H4 (cell line): Measurements from ENCODE around the gene MKRN2. TPM values are rescaled to one million over a fixed set of nuclear protein-coding genes. Genes with fewer than 3 reads are reported as not detected.
A peak's percentile ranks its signal among the peaks of the same experiment; 100 is the strongest.
"Not testable (repeated sequence)": the region's sequence is repeated elsewhere in the genome, so short reads cannot be mapped to it uniquely, and the experiment has no call there.

Source experiments
- DNase-seq: peaks from one replicate; pipeline ENCODE4 v3.0.0-alpha.2; 2015; ENCODE audit warnings: low spot score
- total RNA-seq: library from RNA; depleted of rRNA; stranded (reverse); fragments of >200 nt; shearing (Covaris generic); gene quantifications from 2 replicates; pipeline ENCODE4 v1.2.3, GENCODE V29; 2014; rRNA removed

MKRN2 gene
- total RNA-seq = 29.9 and 35.0 TPM in 2 replicates

- DNase-seq = peak; percentile 76
Measured at GRCh38 chr3:12556690-12557472, at the start of gene MKRN2. Gene MKRN2, plus strand, starts transcription at chr3:12557087. Its CDS starts 64 bp downstream, at chr3:12557151.

- DNase-seq = no peak
Measured at GRCh38 chr3:12507591-12508281, 49.2 kb upstream of the MKRN2 start.

GRCh38 chr3:12508291-12508700, 48.6 kb upstream of the MKRN2 start:
- DNase-seq = peak; percentile 16

GRCh38 chr3:12509466-12509865, 47.4 kb upstream of the MKRN2 start:
- no peak for DNase-seq

- DNase-seq = no peak
Measured at GRCh38 chr3:12512534-12513118, 44.3 kb upstream of the MKRN2 start.

GRCh38 chr3:12513694-12514446, 43.0 kb upstream of the MKRN2 start:
- no peak for DNase-seq

GRCh38 chr3:12515631-12516030, 41.3 kb upstream of the MKRN2 start:
- no peak for DNase-seq

- DNase-seq = no peak
Measured at GRCh38 chr3:12516873-12517272, 40.0 kb upstream of the MKRN2 start.

GRCh38 chr3:12518261-12519028, 38.4 kb upstream of the MKRN2 start:
- no peak for DNase-seq

GRCh38 chr3:12521010-12521409, 35.9 kb upstream of the MKRN2 start:
- DNase-seq = no peak

GRCh38 chr3:12522721-12523120, 34.2 kb upstream of the MKRN2 start:
- DNase-seq = no peak

GRCh38 chr3:12527757-12528143, 29.1 kb upstream of the MKRN2 start:
- no peak for DNase-seq

GRCh38 chr3:12532182-12532581, 24.7 kb upstream of the MKRN2 start:
- DNase-seq = no peak

GRCh38 chr3:12536423-12536822, 20.5 kb upstream of the MKRN2 start:
- no peak for DNase-seq

- DNase-seq = no peak
Measured at GRCh38 chr3:12541625-12542024, 15.3 kb upstream of the MKRN2 start.

- DNase-seq = not testable (repeated sequence)
Measured at GRCh38 chr3:12543497-12543896, 13.4 kb upstream of the MKRN2 start.

GRCh38 chr3:12544652-12545472, 12.0 kb upstream of the MKRN2 start:
- no peak for DNase-seq

GRCh38 chr3:12545473-12545791, 11.5 kb upstream of the MKRN2 start, which contains the start of gene MKRN2OS:
Gene MKRN2OS, minus strand, starts transcription at chr3:12545499. Its CDS starts 35 bp downstream, at chr3:12545464.
- DNase-seq = no peak

- DNase-seq = no peak
Measured at GRCh38 chr3:12549971-12550760, 6.7 kb upstream of the MKRN2 start.
